A673 (cell line): ENCODE measurements around the gene IGLON5. TPM values are rescaled to one million over a fixed set of nuclear protein-coding genes. Genes with fewer than 3 reads are reported as not detected.
A peak's percentile ranks its signal among the peaks of the same experiment; 100 is the strongest.

Experiments used
- BruUV-seq: library from RNA; stranded (reverse); fragments of 400-500 nt; replicated peaks from 2 replicates; lab custom pipeline; 2021; lab: Mats Ljungman, UMichigan
- CTCF ChIA-PET: fragments of 300-600 bp; sonication (Branson Sonifier 250); formaldehyde crosslinking; loops from one replicate; lab custom pipeline; 2022; ENCODE audit warnings: antibody characterized with exemption; lab: Charles Lee
- POLR2A ChIA-PET: fragments of 300-600 bp; sonication (Branson Sonifier 250); formaldehyde crosslinking; loops from one replicate; lab custom pipeline; 2022; ENCODE audit warnings: antibody characterized with exemption; ENCODE audit not compliant: low non-redundant PET; lab: Charles Lee
- DNase-seq: peaks from one replicate; pipeline ENCODE4 v3.0.0-alpha.2; 2015; ENCODE audit warnings: low spot score
- H3K27ac ChIP-seq: fragments of 200-600 bp; sonication (generic); 2 replicates; pipeline ENCODE4 v1.5.1; 2016; ENCODE audit warnings: mixed run types, low read depth, mild to moderate bottlenecking, mixed read lengths, antibody characterized with exemption, low read length; ENCODE audit not compliant: poor library complexity, severe bottlenecking
- H3K27me3 ChIP-seq: fragments of 200-600 bp; sonication (generic); replicated peaks from 2 replicates; pipeline ENCODE4 v1.6.1; 2017; ENCODE audit warnings: mixed run types, low read depth, mild to moderate bottlenecking, mixed read lengths, antibody characterized with exemption, low read length; ENCODE audit not compliant: insufficient read depth, poor library complexity
- H3K36me3 ChIP-seq: fragments of 200-600 bp; sonication (generic); 2 replicates; pipeline ENCODE4 v1.6.1; 2016; ENCODE audit warnings: mixed run types, mild to moderate bottlenecking, mixed read lengths, antibody characterized with exemption, low read length; ENCODE audit not compliant: insufficient read depth, poor library complexity, severe bottlenecking
- H3K4me1 ChIP-seq: fragments of 200-600 bp; sonication (generic); 2 replicates; pipeline ENCODE4 v1.6.1; 2017; ENCODE audit warnings: mixed run types, mild to moderate bottlenecking, mixed read lengths, antibody characterized with exemption, low read length; ENCODE audit not compliant: insufficient read depth, poor library complexity, severe bottlenecking
- H3K4me3 ChIP-seq: fragments of 200-600 bp; sonication (generic); 2 replicates; pipeline ENCODE4 v1.5.1; 2016; ENCODE audit warnings: low read depth, mixed run types, mild to moderate bottlenecking, mixed read lengths, low read length; ENCODE audit not compliant: poor library complexity, severe bottlenecking
- H3K9me3 ChIP-seq: fragments of 200-600 bp; sonication (generic); 2 replicates; pipeline ENCODE4 v1.6.1; 2016; ENCODE audit warnings: mixed run types, low read depth, mild to moderate bottlenecking, mixed read lengths, antibody characterized with exemption, low read length; ENCODE audit not compliant: poor library complexity, severe bottlenecking
- EZH2 ChIP-seq: fragments of 200-600 bp; sonication (generic); IDR thresholded peaks from 2 replicates; pipeline ENCODE4 v1.6.1; 2017; ENCODE audit warnings: borderline replicate concordance, low read depth, mild to moderate bottlenecking, mixed read lengths, antibody characterized with exemption, low read length; ENCODE audit not compliant: poor library complexity, severe bottlenecking
- intact Hi-C: fragments of 100-400 bp; cut with micrococcal nuclease; formaldehyde crosslinking; loops from one replicate; pipeline ENCODE4 v1.10.0; 2022; ENCODE audit not compliant: unreplicated experiment
- total RNA-seq: library from RNA; stranded (reverse); gene quantifications from 2 replicates; pipeline ENCODE4 v1.2.3, GENCODE V29; 2021
- TF ChIP-seq, protein P1 (sequence below): fragments of 300-800, 200-600 bp; sonication (generic); conservative IDR thresholded peaks from 2 replicates; pipeline ENCODE4 v1.5.1; 2017; ENCODE audit warnings: low read depth, mild to moderate bottlenecking, antibody characterized with exemption, low read length, moderate library complexity, mixed read lengths

IGLON5 gene
- total RNA-seq, 1 experiment from 2014 or later: 0.39 TPM

DNA sequence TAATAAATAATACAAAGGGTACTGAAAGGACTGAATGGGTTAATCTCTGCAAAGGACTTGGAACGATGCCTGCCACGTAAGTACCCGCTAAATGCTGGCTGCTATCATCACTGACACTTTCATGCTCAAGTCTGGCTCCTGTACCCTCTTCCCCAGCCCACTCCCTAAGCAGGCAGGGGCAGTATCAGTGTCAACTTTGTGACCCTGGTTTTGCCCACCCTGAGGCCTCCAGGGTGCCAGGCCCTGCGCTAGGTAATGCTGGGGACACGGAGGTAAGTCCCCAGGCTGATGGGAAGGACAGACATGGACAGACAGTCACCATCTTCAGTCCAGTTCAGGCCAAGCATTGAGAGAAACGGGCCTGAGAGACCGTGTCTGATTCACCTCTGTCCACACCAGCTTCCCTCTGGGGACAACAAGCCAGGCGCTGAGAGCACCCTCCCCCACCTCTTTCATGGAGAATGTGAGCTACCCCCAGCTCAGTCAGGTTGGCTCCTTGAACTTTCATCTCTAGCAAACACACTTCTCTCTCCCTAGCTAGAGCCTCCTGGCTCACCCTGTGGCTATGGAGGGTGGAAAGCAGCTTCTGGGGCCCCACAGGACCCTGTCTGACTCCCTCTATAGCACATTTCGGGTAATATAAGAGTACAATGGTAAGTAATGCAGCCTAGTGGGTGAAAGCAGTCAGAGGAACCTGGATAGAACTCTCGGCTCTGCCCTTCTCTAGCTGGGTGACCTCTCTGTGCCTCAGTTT, 53.9 kb downstream of the IGLON5 start:
- ChIA-PET POLR2A (no interaction called here), CTCF (interaction anchor here (1.2 kb wide), 1 partner anchor 33 kb away, joined by 3 read pairs; no protein-coding TSS in a partner anchor)
- no peaks in the 10 kb centered on the region for H3K9me3 ChIP-seq
- BruUV-seq: no TSS peak
- peak overlapping the region; percentile 64 for H3K4me3 ChIP-seq
- TF ChIP-seq, protein P1, sequence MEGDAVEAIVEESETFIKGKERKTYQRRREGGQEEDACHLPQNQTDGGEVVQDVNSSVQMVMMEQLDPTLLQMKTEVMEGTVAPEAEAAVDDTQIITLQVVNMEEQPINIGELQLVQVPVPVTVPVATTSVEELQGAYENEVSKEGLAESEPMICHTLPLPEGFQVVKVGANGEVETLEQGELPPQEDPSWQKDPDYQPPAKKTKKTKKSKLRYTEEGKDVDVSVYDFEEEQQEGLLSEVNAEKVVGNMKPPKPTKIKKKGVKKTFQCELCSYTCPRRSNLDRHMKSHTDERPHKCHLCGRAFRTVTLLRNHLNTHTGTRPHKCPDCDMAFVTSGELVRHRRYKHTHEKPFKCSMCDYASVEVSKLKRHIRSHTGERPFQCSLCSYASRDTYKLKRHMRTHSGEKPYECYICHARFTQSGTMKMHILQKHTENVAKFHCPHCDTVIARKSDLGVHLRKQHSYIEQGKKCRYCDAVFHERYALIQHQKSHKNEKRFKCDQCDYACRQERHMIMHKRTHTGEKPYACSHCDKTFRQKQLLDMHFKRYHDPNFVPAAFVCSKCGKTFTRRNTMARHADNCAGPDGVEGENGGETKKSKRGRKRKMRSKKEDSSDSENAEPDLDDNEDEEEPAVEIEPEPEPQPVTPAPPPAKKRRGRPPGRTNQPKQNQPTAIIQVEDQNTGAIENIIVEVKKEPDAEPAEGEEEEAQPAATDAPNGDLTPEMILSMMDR: no peak
- TF ChIP-seq EZH2: no peak
- intact Hi-C loops: no loop called here
- H3K36me3 ChIP-seq: no peaks in the 10 kb centered on the region
- peaks cover 9% of the 10 kb centered on the region for H3K4me1 ChIP-seq
- H3K27ac ChIP-seq: peak overlapping the region; percentile 77
- H3K27me3 ChIP-seq: no peaks in the 10 kb centered on the region
- DNase-seq: peak; percentile 31

DNA sequence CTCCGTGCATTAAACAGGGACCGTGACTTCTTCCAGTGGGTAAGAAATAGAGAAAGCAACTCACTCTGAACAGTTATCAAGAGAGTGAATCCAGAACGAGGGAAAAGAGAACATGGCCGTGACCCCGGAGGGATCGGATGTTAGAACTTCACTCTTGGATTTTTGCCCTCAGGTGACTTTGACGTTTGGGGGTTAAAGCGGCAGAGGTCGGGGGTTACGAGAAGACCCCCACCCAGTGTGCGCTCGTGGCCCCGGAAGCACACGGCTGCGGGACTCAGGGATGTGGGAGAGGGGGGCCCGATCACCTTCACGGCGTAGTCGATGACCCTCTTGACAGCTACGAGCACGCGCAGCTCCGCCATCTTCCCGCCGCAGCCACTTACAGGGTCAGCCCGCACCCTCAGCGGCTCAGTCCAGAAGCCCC, 54.5 kb downstream of the IGLON5 start, which contains the start of gene ETFB:
Gene ETFB (minus strand): TSS at position 424 of the 424 bp plus-strand sequence. CDS start 62 bp downstream, at position 362.
- POLR2A ChIA-PET: no interaction called here
- TF ChIP-seq EZH2: no peak
- TF ChIP-seq, protein P1: no peak
- H3K27ac ChIP-seq: peak within 1 kb of the TSS; percentile 77
- TSS peak; percentile 87 for BruUV-seq
- peak within 1 kb of the TSS; percentile 64 for H3K4me3 ChIP-seq
- peaks cover 9% of the 10 kb centered on the region for H3K4me1 ChIP-seq
- no peaks in the 10 kb centered on the region for H3K27me3 ChIP-seq
- intact Hi-C loops: loop anchor here (2.0 kb wide), 2 partner anchors 27 to 29 kb away; no protein-coding TSS in a partner anchor
- CTCF ChIA-PET: interaction anchor here (1.2 kb wide), 1 partner anchor 34 kb away, joined by 3 read pairs; no protein-coding TSS in a partner anchor
- no peaks in the 10 kb centered on the region for H3K36me3 ChIP-seq
- DNase-seq: no peak
- no peaks in the 10 kb centered on the region for H3K9me3 ChIP-seq

DNA sequence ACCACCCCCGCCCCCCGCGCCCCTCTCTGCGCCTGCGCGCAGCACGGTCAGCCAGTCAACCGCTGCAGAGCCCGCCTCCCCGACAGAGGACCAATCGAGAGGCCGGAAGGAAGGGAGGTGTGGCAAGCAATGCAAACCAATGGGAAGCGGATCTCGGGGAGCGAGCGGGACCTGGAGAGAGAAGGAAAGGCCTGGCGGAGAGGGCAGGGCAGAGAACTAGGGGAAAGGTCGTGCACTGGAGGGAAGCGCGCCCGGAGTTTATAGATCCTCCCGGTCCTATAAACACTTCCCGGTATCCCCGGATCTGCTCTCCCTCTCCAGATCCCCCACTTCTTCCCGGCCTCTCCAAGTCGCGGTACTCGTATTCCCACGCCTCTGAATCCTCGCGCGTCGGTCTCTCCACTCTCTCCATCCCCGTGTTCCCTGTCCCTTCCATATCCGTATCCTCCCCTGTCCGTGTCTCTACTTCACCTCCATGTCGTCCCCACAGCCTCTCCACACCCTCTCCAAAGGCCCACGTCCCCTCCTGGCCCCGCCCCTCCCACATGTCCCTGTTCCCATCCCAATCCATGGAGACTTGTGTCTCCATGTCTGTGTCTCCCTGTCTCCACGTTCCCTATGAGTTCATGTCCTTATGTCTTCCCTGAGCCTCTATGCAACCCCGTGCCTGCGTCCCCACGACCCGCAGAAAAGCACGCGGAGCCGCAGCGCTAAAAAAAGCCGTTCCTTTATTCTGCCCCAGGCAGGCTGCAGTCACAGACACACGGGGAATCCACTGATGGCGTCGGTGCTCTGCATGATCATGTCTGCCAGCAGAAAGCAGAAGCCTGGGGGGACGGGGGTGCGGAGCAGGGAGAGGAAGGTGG, 55.2 kb downstream of the IGLON5 start:
- Histone ChIP-seq H3K9me3 (no peaks in the 10 kb centered on the region), H3K36me3 (no peaks in the 10 kb centered on the region), H3K27me3 (no peaks in the 10 kb centered on the region), H3K4me3 (peak overlapping the region; percentile 64), H3K4me1 (peaks cover 9% of the 10 kb centered on the region), H3K27ac (peak overlapping the region; percentile 76)
- CTCF ChIA-PET: interaction anchor here (1.0 kb wide), 1 partner anchor 27 kb away, joined by 6 read pairs; no protein-coding TSS in a partner anchor
- peak; percentile 98 for DNase-seq
- TF ChIP-seq EZH2: no peak
- TF ChIP-seq, protein P1: no peak
- BruUV-seq: no TSS peak
- POLR2A ChIA-PET: interaction anchor here (0.6 kb wide), 1 partner anchor 616 kb away, joined by 3 read pairs; no protein-coding TSS in a partner anchor
- intact Hi-C loops: loop anchor here (2.0 kb wide), 2 partner anchors 28 kb away; no protein-coding TSS in a partner anchor
